GM12801 (cell line): Measurements from ENCODE around the gene TNIK.

Source experiments
- CTCF ChIP-seq: IDR thresholded peaks from one replicate; pipeline ENCODE4 v1.5.1; 2011; ENCODE audit warnings: control low read depth; ENCODE audit not compliant: insufficient read length; ENCODE audit errors: extremely low read depth

The TNIK gene

GRCh38 chr3:171366043-171366442, 94.2 kb downstream of the TNIK start:
- TF ChIP-seq CTCF, result no peak

GRCh38 chr3:171365489-171365888, 94.7 kb downstream of the TNIK start:
- no peak for TF ChIP-seq CTCF

GRCh38 chr3:171364500-171364899, 95.7 kb downstream of the TNIK start:
- TF ChIP-seq CTCF, result no peak

DNA sequence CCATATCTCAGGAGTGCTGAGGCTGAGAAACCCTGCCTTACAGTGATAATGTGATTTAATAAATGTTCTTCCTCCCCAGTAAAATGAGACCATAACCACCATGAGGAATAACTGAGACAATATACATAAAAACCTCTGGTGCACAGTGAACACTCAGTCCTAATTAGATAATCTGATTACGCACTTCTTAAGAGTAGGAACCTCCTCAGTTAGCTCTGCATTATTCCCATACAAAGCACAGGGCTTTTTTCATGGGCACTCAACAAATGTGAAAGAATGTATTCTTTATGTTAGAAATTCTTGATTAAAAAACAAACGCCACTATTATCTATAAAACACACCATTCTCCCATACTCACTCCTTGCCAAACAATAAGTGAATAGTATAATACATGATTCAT, 97.0 kb downstream of the TNIK start:
- TF ChIP-seq CTCF, result no peak

- no peak for TF ChIP-seq CTCF
These were observed 97.6 kb downstream of the TNIK start for GRCh38 chr3:171362575-171362974.

GRCh38 chr3:171358881-171359198, 101.4 kb downstream of the TNIK start:
- TF ChIP-seq CTCF, result no peak

- TF ChIP-seq CTCF, result no peak
These were observed 101.9 kb downstream of the TNIK start for GRCh38 chr3:171358181-171358880.
